Kidney (tissue), 14 donors: Measurements from ENCODE around the gene TNIP1. TPM values are rescaled to one million over a fixed set of nuclear protein-coding genes. Genes with fewer than 3 reads are reported as not detected.
A peak's percentile ranks its signal among the peaks of the same experiment; 100 is the strongest.

Experiments used
- DNase-seq, 5 donors: peaks; one replicate each; pipeline ENCODE4 v3.0.0-alpha.2; 2013 to 2020
- FAIRE-seq: peaks from 2 replicates; lab custom pipeline; 2012; peaks lifted over from hg19 to GRCh38; lab: Jason Lieb, UNC
- H3K27ac ChIP-seq, 2 donors: one replicate each; pipeline ENCODE4 v1.7.0; 2013; ENCODE audit warnings: low read depth in 2 of 2, low read length in 2 of 2, inconsistent platforms in 1 of 2
- H3K27me3 ChIP-seq: one replicate; pipeline ENCODE4 v1.7.1; 2013; ENCODE audit warnings: low read length, inconsistent platforms; ENCODE audit not compliant: control insufficient read depth, insufficient read depth
- H3K36me3 ChIP-seq, 3 donors: one replicate each; pipeline versions ENCODE4 v1.7.0 to v1.7.1; 2013; ENCODE audit warnings: low read length in 3 of 3, control low read depth in 1 of 3, inconsistent platforms in 1 of 3; ENCODE audit not compliant: insufficient read depth in 3 of 3, control insufficient read depth in 2 of 3
- H3K4me1 ChIP-seq, 3 donors: one replicate each; pipeline versions ENCODE4 v1.7.0 to v1.7.1; 2013; ENCODE audit warnings: low read length in 3 of 3, inconsistent platforms in 1 of 3, low read depth in 1 of 3; ENCODE audit not compliant: control insufficient read depth in 2 of 3, insufficient read depth in 2 of 3
- H3K4me3 ChIP-seq, 3 donors: one replicate each; pipeline versions ENCODE4 v1.7.0 to v1.8.1; 2013; ENCODE audit warnings: low read length in 3 of 3, control low read depth in 1 of 3, inconsistent platforms in 1 of 3
- H3K9ac ChIP-seq, 3 donors: one replicate each; pipeline versions ENCODE4 v1.7.0 to v1.7.1; 2013; ENCODE audit warnings: low read length in 3 of 3, control low read depth in 1 of 3, inconsistent platforms in 1 of 3
- H3K9me3 ChIP-seq, 3 donors: one replicate each; pipeline versions ENCODE4 v1.7.0 to v1.7.1; 2013; ENCODE audit warnings: low read length in 3 of 3, control low read depth in 1 of 3, inconsistent platforms in 1 of 3; ENCODE audit not compliant: control insufficient read depth in 2 of 3, insufficient read depth in 1 of 3
- intact Hi-C: fragments of 100-400 bp; cut with DNase I; formaldehyde crosslinking; loops from one replicate; pipeline ENCODE4 v1.11.1; 2022
- polyA plus RNA-seq: library from polyadenylated mRNA; stranded (reverse); fragments of 350-450 nt; fragmentation: Illumina TruSeq; extraction: RNeasy Lipid Tissue Mini Kit (QIAGEN cat#74804); gene quantifications from one replicate; pipeline ENCODE4 v1.2.3, GENCODE V29; 2014; ENCODE audit warnings: low read depth, low replicate concordance; ENCODE audit not compliant: insufficient read depth
- total RNA-seq: library from RNA; stranded (reverse); fragmentation: NEBNext Ultra II Directional; extraction: Animal tissue kit (Norgen Biotek cat#: 25700); gene quantifications from one replicate; pipeline ENCODE4 v1.2.1, GENCODE V29; 2021
- TF ChIP-seq, protein P1 (sequence below): IDR thresholded peaks from 3 replicates; pipeline ENCODE4 v1.5.1; 2012; ENCODE audit warnings: mild to moderate bottlenecking, moderate library complexity, borderline replicate concordance; ENCODE audit not compliant: insufficient read depth; ENCODE audit errors: extremely low read depth
- donor health status: control.
- donor health status: control.
- donor health status: control.
- donor health status: control.
- donor health status: control.
- donor health status: DM: yes; HTN: yes; CAD: no.
- donor health status: Normal renal cell carcinoma (clear cell type).

Gene TNIP1
- total and polyA plus RNA-seq, 2 donors from 2014 or later: 109 to 132 TPM

GRCh38 chr5:151014680-151015343, 66.0 kb downstream of the TNIP1 start:
- TF ChIP-seq, protein P1, sequence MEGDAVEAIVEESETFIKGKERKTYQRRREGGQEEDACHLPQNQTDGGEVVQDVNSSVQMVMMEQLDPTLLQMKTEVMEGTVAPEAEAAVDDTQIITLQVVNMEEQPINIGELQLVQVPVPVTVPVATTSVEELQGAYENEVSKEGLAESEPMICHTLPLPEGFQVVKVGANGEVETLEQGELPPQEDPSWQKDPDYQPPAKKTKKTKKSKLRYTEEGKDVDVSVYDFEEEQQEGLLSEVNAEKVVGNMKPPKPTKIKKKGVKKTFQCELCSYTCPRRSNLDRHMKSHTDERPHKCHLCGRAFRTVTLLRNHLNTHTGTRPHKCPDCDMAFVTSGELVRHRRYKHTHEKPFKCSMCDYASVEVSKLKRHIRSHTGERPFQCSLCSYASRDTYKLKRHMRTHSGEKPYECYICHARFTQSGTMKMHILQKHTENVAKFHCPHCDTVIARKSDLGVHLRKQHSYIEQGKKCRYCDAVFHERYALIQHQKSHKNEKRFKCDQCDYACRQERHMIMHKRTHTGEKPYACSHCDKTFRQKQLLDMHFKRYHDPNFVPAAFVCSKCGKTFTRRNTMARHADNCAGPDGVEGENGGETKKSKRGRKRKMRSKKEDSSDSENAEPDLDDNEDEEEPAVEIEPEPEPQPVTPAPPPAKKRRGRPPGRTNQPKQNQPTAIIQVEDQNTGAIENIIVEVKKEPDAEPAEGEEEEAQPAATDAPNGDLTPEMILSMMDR: no peak
- Histone ChIP-seq H3K36me3 (no peaks in the 10 kb centered on the region), H3K9ac (peak overlapping the region in 1 of 3 donors; percentile 5), H3K27ac (peak overlapping the region; percentile 75 to 84), H3K4me1 (peaks cover 0 to 41% (median 8%) of the 10 kb centered on the region in 3 donors), H3K4me3 (no peak overlapping the region), H3K27me3 (no peaks in the 10 kb centered on the region), H3K9me3 (no peaks in the 10 kb centered on the region)
- DNase-seq (peak in 3 of 5 donors; percentile 44 to 83 (median 75)), FAIRE-seq (peak; percentile 78)
- intact Hi-C loops: no loop called here

- TF ChIP-seq, protein P1: no peak
- H3K36me3 ChIP-seq: no peaks in the 10 kb centered on the region
- no peaks in the 10 kb centered on the region for H3K27me3 ChIP-seq
- FAIRE-seq: no peak
- peak overlapping the region in 1 of 2 donors; percentile 23 for H3K27ac ChIP-seq
- H3K9me3 ChIP-seq: no peaks in the 10 kb centered on the region
- no peak for DNase-seq
- H3K4me1 ChIP-seq: peaks cover 0 to 23% (median 10%) of the 10 kb centered on the region in 3 donors
- H3K9ac ChIP-seq: no peak overlapping the region
- H3K4me3 ChIP-seq: no peak overlapping the region
- intact Hi-C loops: no loop called here
These were observed 68.0 kb downstream of the TNIP1 start for GRCh38 chr5:151012862-151013261.

- no peaks in the 10 kb centered on the region for H3K36me3 ChIP-seq
- no peaks in the 10 kb centered on the region for H3K27me3 ChIP-seq
- H3K4me3 ChIP-seq: no peak overlapping the region
- H3K27ac ChIP-seq: peak overlapping the region in 1 of 2 donors; percentile 95
- intact Hi-C loops: no loop called here
- no peak overlapping the region for H3K9ac ChIP-seq
- H3K4me1 ChIP-seq: peaks cover 3 to 33% (median 31%) of the 10 kb centered on the region in 3 donors
- no peak for DNase-seq
- H3K9me3 ChIP-seq: no peaks in the 10 kb centered on the region
- TF ChIP-seq, protein P1: no peak
- no peak for FAIRE-seq
These were observed 71.9 kb downstream of the TNIP1 start for GRCh38 chr5:151008906-151009305.
